Fibroblast of gingiva (primary cell): ENCODE data around the gene PRKAG2.

Source experiments
- DNase-seq: peaks from one replicate; pipeline ENCODE4 v3.0.0-alpha.2; 2011; ENCODE audit warnings: low read depth

The PRKAG2 gene

GRCh38 chr7:151678227-151678604 is 198.7 kb downstream of the PRKAG2 start:
- no peak for DNase-seq

GRCh38 chr7:151677581-151678226 is 199.2 kb downstream of the PRKAG2 start:
- DNase-seq, result no peak

- DNase-seq, result no peak
Measured at GRCh38 chr7:151676759-151677158, 200.2 kb downstream of the PRKAG2 start.

GRCh38 chr7:151675196-151675920 is 201.6 kb downstream of the PRKAG2 start:
- DNase-seq, result no peak

GRCh38 chr7:151674161-151674920 is 202.6 kb downstream of the PRKAG2 start:
- DNase-seq, result no peak

- no peak for DNase-seq
Measured at GRCh38 chr7:151673216-151673615, 203.7 kb downstream of the PRKAG2 start.

- no peak for DNase-seq
Measured at GRCh38 chr7:151672716-151673115, 204.2 kb downstream of the PRKAG2 start.

GRCh38 chr7:151671514-151671913 is 205.4 kb downstream of the PRKAG2 start:
- DNase-seq, result no peak

- DNase-seq, result no peak
Measured at GRCh38 chr7:151669762-151670161, 207.2 kb downstream of the PRKAG2 start.

- no peak for DNase-seq
Measured at GRCh38 chr7:151666886-151667285, 210.0 kb downstream of the PRKAG2 start.

- peak; percentile 70 for DNase-seq
Measured at GRCh38 chr7:151665368-151665767, 211.5 kb downstream of the PRKAG2 start.

GRCh38 chr7:151664268-151664667 is 212.6 kb downstream of the PRKAG2 start:
- DNase-seq, result no peak

GRCh38 chr7:151663382-151664100 is 213.4 kb downstream of the PRKAG2 start:
- DNase-seq, result peak; percentile 83

- no peak for DNase-seq
Measured at GRCh38 chr7:151662251-151662826, 214.6 kb downstream of the PRKAG2 start.

GRCh38 chr7:151661587-151661986 is 215.3 kb downstream of the PRKAG2 start:
- DNase-seq, result no peak

GRCh38 chr7:151660141-151660540 is 216.8 kb downstream of the PRKAG2 start:
- no peak for DNase-seq

- DNase-seq, result no peak
Measured at GRCh38 chr7:151659219-151659618, 217.7 kb downstream of the PRKAG2 start.

GRCh38 chr7:151658778-151659177 is 218.1 kb downstream of the PRKAG2 start:
- DNase-seq, result no peak

GRCh38 chr7:151657173-151657572 is 219.7 kb downstream of the PRKAG2 start:
- no peak for DNase-seq

GRCh38 chr7:151655555-151655954 is 221.4 kb downstream of the PRKAG2 start:
- DNase-seq, result no peak

GRCh38 chr7:151652111-151652510 is 224.8 kb downstream of the PRKAG2 start:
- no peak for DNase-seq

- no peak for DNase-seq
Measured at GRCh38 chr7:151650161-151650560, 226.8 kb downstream of the PRKAG2 start.
